Muscle layer of duodenum (tissue), 2 donors: ENCODE measurements around the gene CARM1.
A peak's percentile ranks its signal among the peaks of the same experiment; 100 is the strongest.

ENCODE experiments used
- H3K27ac ChIP-seq: one replicate; pipeline ENCODE4 v1.7.0; 2013; ENCODE audit warnings: mild to moderate bottlenecking, low read length
- H3K27me3 ChIP-seq: one replicate; pipeline ENCODE4 v1.7.0; 2013; ENCODE audit warnings: low read depth, mild to moderate bottlenecking, control low read depth, low read length
- H3K36me3 ChIP-seq, 2 donors: one replicate each; pipeline ENCODE4 v1.7.0; 2013; ENCODE audit warnings: low read length in 2 of 2, control low read depth in 1 of 2, mild to moderate bottlenecking in 1 of 2; ENCODE audit not compliant: insufficient read depth in 2 of 2, control insufficient read depth in 1 of 2
- H3K4me1 ChIP-seq, 2 donors: one replicate each; pipeline ENCODE4 v1.7.0; 2013; ENCODE audit warnings: low read length in 2 of 2, mild to moderate bottlenecking in 2 of 2, control low read depth in 1 of 2, moderate library complexity in 1 of 2; ENCODE audit not compliant: insufficient read depth in 2 of 2, control insufficient read depth in 1 of 2
- H3K4me3 ChIP-seq, 2 donors: one replicate each; pipeline ENCODE4 v1.7.0; 2013; ENCODE audit warnings: low read length in 2 of 2, low read depth in 1 of 2, mild to moderate bottlenecking in 1 of 2
- H3K9me3 ChIP-seq, 2 donors: one replicate each; pipeline ENCODE4 v1.7.0; 2013; ENCODE audit warnings: low read length in 2 of 2, control low read depth in 1 of 2, mild to moderate bottlenecking in 1 of 2; ENCODE audit not compliant: control insufficient read depth in 1 of 2
- donor health status: healthy.

CARM1 gene

GRCh38 chr19:10870955-10871603 lies at the start of gene CARM1:
CARM1 (plus strand) TSS chr19:10871553; CDS start chr19:10871703, 150 bp downstream.
- no peaks in the 10 kb centered on the region for H3K36me3 ChIP-seq
- H3K4me3 ChIP-seq: peak within 1 kb of the TSS; percentile 72 to 75
- H3K27ac ChIP-seq: peak within 1 kb of the TSS; percentile 63
- no peaks in the 10 kb centered on the region for H3K9me3 ChIP-seq
- H3K4me1 ChIP-seq: peaks cover 0 to 11% of the 10 kb centered on the region in 2 donors
- H3K27me3 ChIP-seq: no peaks in the 10 kb centered on the region

GRCh38 chr19:10823690-10824089 lies 47.7 kb upstream of the CARM1 start:
- Histone ChIP-seq H3K4me3 (no peak overlapping the region), H3K4me1 (no peaks in the 10 kb centered on the region), H3K36me3 (peaks cover 42 to 61% of the 10 kb centered on the region in 2 donors), H3K9me3 (no peaks in the 10 kb centered on the region), H3K27ac (no peak overlapping the region), H3K27me3 (no peaks in the 10 kb centered on the region)

GRCh38 chr19:10826231-10826630 lies 45.1 kb upstream of the CARM1 start:
- Histone ChIP-seq H3K27me3 (no peaks in the 10 kb centered on the region), H3K4me3 (no peak overlapping the region), H3K27ac (no peak overlapping the region), H3K4me1 (no peaks in the 10 kb centered on the region), H3K9me3 (no peaks in the 10 kb centered on the region), H3K36me3 (peaks cover 28 to 69% of the 10 kb centered on the region in 2 donors)

DNA sequence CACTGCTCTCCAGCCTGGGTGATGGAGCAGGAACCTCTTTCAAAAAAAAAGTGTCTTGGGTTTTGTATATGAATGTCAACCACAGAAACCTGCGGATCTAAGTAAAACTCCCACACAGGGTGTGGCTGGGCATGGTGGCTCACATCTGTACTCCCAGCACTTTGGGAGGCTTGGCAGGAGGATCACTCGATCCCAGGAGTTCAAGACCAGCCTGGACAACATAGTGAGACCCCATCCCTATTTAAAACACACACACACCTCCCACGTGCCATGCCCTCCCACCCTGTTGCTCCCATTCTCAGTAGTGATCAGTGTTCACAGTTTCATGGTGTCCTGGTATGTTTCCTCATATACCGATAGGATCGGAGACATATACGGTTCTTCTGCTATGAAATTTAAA lies 44.5 kb upstream of the CARM1 start:
- H3K36me3 ChIP-seq: peaks cover 27 to 69% of the 10 kb centered on the region in 2 donors
- no peak overlapping the region for H3K27ac ChIP-seq
- no peaks in the 10 kb centered on the region for H3K4me1 ChIP-seq
- no peaks in the 10 kb centered on the region for H3K27me3 ChIP-seq
- no peak overlapping the region for H3K4me3 ChIP-seq
- H3K9me3 ChIP-seq: no peaks in the 10 kb centered on the region

- H3K4me1 ChIP-seq: no peaks in the 10 kb centered on the region
- no peak overlapping the region for H3K4me3 ChIP-seq
- no peaks in the 10 kb centered on the region for H3K9me3 ChIP-seq
- H3K27me3 ChIP-seq: no peaks in the 10 kb centered on the region
- peaks cover 23 to 75% of the 10 kb centered on the region in 2 donors for H3K36me3 ChIP-seq
- no peak overlapping the region for H3K27ac ChIP-seq
Observed at GRCh38 chr19:10828981-10829821, 42.2 kb upstream of the CARM1 start.

DNA sequence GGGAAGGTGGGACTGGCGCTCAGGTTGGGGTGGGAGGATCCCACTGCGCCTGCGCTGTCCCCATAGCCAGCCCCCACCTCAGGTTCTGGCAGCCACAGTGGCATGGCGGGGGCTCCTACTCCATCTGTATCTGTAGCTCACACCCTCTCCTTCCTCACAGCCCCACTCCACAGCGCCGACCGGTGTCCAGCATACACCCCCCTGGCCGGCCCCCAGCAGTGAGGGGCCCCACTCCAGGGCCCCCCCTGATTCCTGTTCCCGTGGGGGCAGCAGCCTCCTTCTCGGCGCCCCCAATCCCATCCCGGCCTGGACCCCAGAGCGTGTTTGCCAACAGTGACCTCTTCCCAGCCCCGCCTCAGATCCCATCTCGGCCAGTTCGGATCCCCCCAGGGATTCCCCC lies 41.4 kb upstream of the CARM1 start:
- Histone ChIP-seq H3K4me3 (no peak overlapping the region), H3K27me3 (no peaks in the 10 kb centered on the region), H3K27ac (no peak overlapping the region), H3K9me3 (no peaks in the 10 kb centered on the region), H3K36me3 (peaks cover 16 to 67% of the 10 kb centered on the region in 2 donors), H3K4me1 (no peaks in the 10 kb centered on the region)

DNA sequence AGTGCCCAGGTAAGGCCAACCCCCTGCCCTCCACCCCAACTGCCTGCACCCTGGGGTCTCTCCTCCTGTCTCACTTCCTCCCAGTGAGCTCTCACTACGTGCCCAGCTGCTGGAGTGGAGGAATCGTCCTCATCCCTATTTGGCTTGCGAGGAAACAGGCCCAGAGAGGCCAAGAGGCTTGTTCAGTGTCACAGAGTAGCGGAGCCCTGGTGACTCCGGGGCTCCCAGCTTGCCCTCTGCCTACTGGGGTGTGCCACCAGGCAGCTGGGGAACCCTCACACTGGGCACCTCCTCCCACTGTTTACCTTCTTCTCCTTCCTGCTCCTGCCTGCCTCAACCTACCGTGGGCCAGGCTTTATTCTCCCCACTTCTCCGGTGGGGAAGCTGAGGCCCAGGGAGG lies 41.0 kb upstream of the CARM1 start:
- no peaks in the 10 kb centered on the region for H3K27me3 ChIP-seq
- H3K4me1 ChIP-seq: no peaks in the 10 kb centered on the region
- H3K4me3 ChIP-seq: no peak overlapping the region
- H3K27ac ChIP-seq: no peak overlapping the region
- no peaks in the 10 kb centered on the region for H3K9me3 ChIP-seq
- peaks cover 16 to 64% of the 10 kb centered on the region in 2 donors for H3K36me3 ChIP-seq

- Histone ChIP-seq H3K4me1 (no peaks in the 10 kb centered on the region), H3K9me3 (no peaks in the 10 kb centered on the region), H3K36me3 (peaks cover 12 to 56% of the 10 kb centered on the region in 2 donors), H3K27ac (no peak overlapping the region), H3K4me3 (no peak overlapping the region), H3K27me3 (no peaks in the 10 kb centered on the region)
Observed at GRCh38 chr19:10830931-10831779, 40.2 kb upstream of the CARM1 start.

- no peak overlapping the region for H3K27ac ChIP-seq
- no peaks in the 10 kb centered on the region for H3K9me3 ChIP-seq
- no peak overlapping the region for H3K4me3 ChIP-seq
- peaks cover 6 to 7% of the 10 kb centered on the region in 2 donors for H3K4me1 ChIP-seq
- H3K36me3 ChIP-seq: peaks cover 9 to 46% of the 10 kb centered on the region in 2 donors
- no peaks in the 10 kb centered on the region for H3K27me3 ChIP-seq
Observed at GRCh38 chr19:10831987-10832938, 39.1 kb upstream of the CARM1 start.

- no peaks in the 10 kb centered on the region for H3K9me3 ChIP-seq
- no peaks in the 10 kb centered on the region for H3K27me3 ChIP-seq
- H3K4me3 ChIP-seq: no peak overlapping the region
- H3K4me1 ChIP-seq: peaks cover 6 to 7% of the 10 kb centered on the region in 2 donors
- H3K36me3 ChIP-seq: peaks cover 9 to 46% of the 10 kb centered on the region in 2 donors
- H3K27ac ChIP-seq: no peak overlapping the region
Observed at GRCh38 chr19:10832939-10833296, 38.4 kb upstream of the CARM1 start.
